SK-N-SH (cell line): ENCODE data around the gene PXDN. TPM values are rescaled to one million over a fixed set of nuclear protein-coding genes. Genes with fewer than 3 reads are reported as not detected.

Source experiments
- CTCF ChIA-PET: fragments of 300-600, 350-600 bp; formaldehyde crosslinking; extraction: SDS; loops from one replicate; lab custom pipeline; 2021; lab: Yijun Ruan, JAX
- POLR2A ChIA-PET: fragments of 350-600 bp; sonication (Branson Sonifier 250); formaldehyde crosslinking; extraction: SDS; loops from one replicate; lab custom pipeline; 2020; ENCODE audit warnings: antibody characterized with exemption, inconsistent platforms; lab: Yijun Ruan, JAX
- DNase-seq: peaks from one replicate; pipeline ENCODE4 v3.0.0; 2012
- H2AFZ ChIP-seq: fragments of 200-600 bp; sonication (generic); 2 replicates; pipeline ENCODE4 v1.8.1; 2016; ENCODE audit warnings: antibody characterized with exemption, mild to moderate bottlenecking, low read depth
- H3F3A ChIP-seq: fragments of 200-600 bp; sonication (generic); replicated peaks from 2 replicates; pipeline ENCODE3; 2016; ENCODE audit warnings: antibody characterized with exemption, mild to moderate bottlenecking; ENCODE audit not compliant: insufficient read depth
- H3K27ac ChIP-seq, 2 experiments: fragments of 200-500 bp in 1 of 2; fragments of 200-600 bp in 1 of 2; sonication (Bioruptor generic) in 1 of 2; sonication (generic), shearing (Covaris generic) in 1 of 2; 2 replicates each; pipeline versions ENCODE4 v1.5.1 to v1.6.1; 2014 to 2016; ENCODE audit warnings: low read depth in 2 of 2, inconsistent platforms in 1 of 2, low read length in 1 of 2, mild to moderate bottlenecking in 1 of 2, mixed read lengths in 1 of 2
- H3K27me3 ChIP-seq: fragments of 200-600 bp; sonication (generic), shearing (Covaris generic); 2 replicates; pipeline ENCODE4 v1.6.1; 2016; ENCODE audit warnings: mixed run types; ENCODE audit not compliant: insufficient read depth
- H3K36me3 ChIP-seq, 2 experiments: fragments of 200-500 bp in 1 of 2; fragments of 200-600 bp in 1 of 2; sonication (Bioruptor generic) in 1 of 2; sonication (generic) in 1 of 2; replicated peaks in 1 of 2; 2 replicates each; pipeline versions ENCODE3 to v1.5.1; 2014 to 2016; ENCODE audit warnings: low read length in 1 of 2, mild to moderate bottlenecking in 1 of 2; ENCODE audit not compliant: insufficient read depth in 2 of 2, control insufficient read depth in 1 of 2
- H3K4me1 ChIP-seq, 2 experiments: fragments of 200-500 bp in 1 of 2; fragments of 200-600 bp in 1 of 2; sonication (Bioruptor generic) in 1 of 2; sonication (generic), shearing (Covaris generic) in 1 of 2; 2 replicates each; pipeline versions ENCODE4 v1.5.1 to v1.6.1; 2014 to 2016; ENCODE audit warnings: low read depth in 1 of 2, low read length in 1 of 2, mixed run types in 1 of 2; ENCODE audit not compliant: insufficient read depth in 2 of 2, control insufficient read depth in 1 of 2
- H3K4me2 ChIP-seq: fragments of 200-600 bp; sonication (generic), shearing (Covaris generic); 2 replicates; pipeline ENCODE4 v1.6.1; 2017; ENCODE audit warnings: mixed run types
- H3K4me3 ChIP-seq, 2 experiments: fragments of 200-500 bp in 1 of 2; fragments of 200-600 bp in 1 of 2; sonication (Bioruptor generic) in 1 of 2; sonication (generic), shearing (Covaris generic) in 1 of 2; 2 replicates each; pipeline versions ENCODE4 v1.5.1 to v1.8.1; 2014 to 2016; ENCODE audit warnings: low read depth in 2 of 2, inconsistent platforms in 1 of 2, low read length in 1 of 2, mild to moderate bottlenecking in 1 of 2, mixed read lengths in 1 of 2, moderate library complexity in 1 of 2
- H3K79me2 ChIP-seq: fragments of 200-600 bp; sonication (generic); 2 replicates; pipeline ENCODE4 v1.8.1; 2017; ENCODE audit warnings: mild to moderate bottlenecking; ENCODE audit not compliant: insufficient read depth
- H3K9ac ChIP-seq: fragments of 200-600 bp; sonication (generic); 2 replicates; pipeline ENCODE4 v1.6.1; 2017; ENCODE audit warnings: mixed run types
- H3K9me2 ChIP-seq: fragments of 200-600 bp; sonication (generic); 2 replicates; pipeline ENCODE4 v1.6.1; 2017; ENCODE audit warnings: mixed run types
- H3K9me3 ChIP-seq: fragments of 200-600 bp; sonication (generic); 2 replicates; pipeline ENCODE4 v1.6.1; 2017; ENCODE audit warnings: mixed run types, mild to moderate bottlenecking, moderate library complexity
- H4K20me1 ChIP-seq: fragments of 200-600 bp; sonication (generic); 2 replicates; pipeline ENCODE4 v1.6.1; 2017; ENCODE audit warnings: mild to moderate bottlenecking, mixed run types; ENCODE audit not compliant: insufficient read depth
- EP300 ChIP-seq, 2 experiments: IDR thresholded peaks; 2 replicates each; pipeline versions ENCODE4 v1.4.0 to v1.6.1; 2012; ENCODE audit warnings: borderline replicate concordance in 1 of 2, low read depth in 1 of 2, low read length in 1 of 2
- FOSL2 ChIP-seq: IDR thresholded peaks from 2 replicates; pipeline ENCODE4 v1.4.0; 2012; ENCODE audit warnings: low read depth, mild to moderate bottlenecking, moderate library complexity, borderline replicate concordance
- FOXJ3 ChIP-seq: sonication (generic); formaldehyde crosslinking; IDR thresholded peaks from 2 replicates; pipeline ENCODE4 v1.5.1; 2020; ENCODE audit warnings: mild to moderate bottlenecking, missing genetic modification reagents
- GATA2 ChIP-seq: sonication (generic); formaldehyde crosslinking; IDR thresholded peaks from 2 replicates; pipeline ENCODE4 v1.5.0; 2020; ENCODE audit warnings: mild to moderate bottlenecking, missing genetic modification reagents
- MEF2A ChIP-seq: IDR thresholded peaks from 2 replicates; pipeline ENCODE4 v1.4.0; 2012; ENCODE audit warnings: low read depth, borderline replicate concordance
- MXI1 ChIP-seq: IDR thresholded peaks from 2 replicates; pipeline ENCODE4 v1.6.1; 2012; ENCODE audit warnings: mild to moderate bottlenecking, low read depth, low read length, improper control_type of control experiment
- NFIC ChIP-seq: IDR thresholded peaks from 2 replicates; pipeline ENCODE4 v1.4.0; 2012; ENCODE audit warnings: borderline replicate concordance
- NRF1 ChIP-seq: IDR thresholded peaks from 2 replicates; pipeline ENCODE4 v1.6.1; 2012; ENCODE audit warnings: low read depth, mild to moderate bottlenecking, low read length
- PBX3 ChIP-seq: IDR thresholded peaks from 2 replicates; pipeline ENCODE4; 2012
- RAD21 ChIP-seq: IDR thresholded peaks from 2 replicates; pipeline ENCODE4 v1.6.1; 2012; ENCODE audit warnings: mild to moderate bottlenecking, low read length
- SMC3 ChIP-seq: IDR thresholded peaks from 2 replicates; pipeline ENCODE4 v1.6.1; 2012; ENCODE audit warnings: low read depth, low read length, improper control_type of control experiment
- TEAD4 ChIP-seq: IDR thresholded peaks from 2 replicates; pipeline ENCODE4 v1.4.0; 2012; ENCODE audit warnings: mild to moderate bottlenecking, borderline replicate concordance; ENCODE audit not compliant: insufficient read depth
- USF1 ChIP-seq: IDR thresholded peaks from 2 replicates; pipeline ENCODE4 v1.4.0; 2012; ENCODE audit warnings: low read depth, borderline replicate concordance
- WGBS: methylation state at CpG from one replicate; pipeline ENCODE4 v1.1.6; 2017; ENCODE audit warnings: low lambda C conversion rate; 5-methylcytosine and 5-hydroxymethylcytosine counted together
- polyA plus RNA-seq, 3 experiments: library from polyadenylated mRNA; depleted of rRNA; stranded (reverse); fragments of >200 nt; gene quantifications; 2 replicates each; pipeline ENCODE4 v1.2.3, GENCODE V29; 2012
- TF ChIP-seq, protein P1 (sequence below): IDR thresholded peaks from 2 replicates; pipeline ENCODE4 v1.4.0; 2012; ENCODE audit warnings: low read depth, borderline replicate concordance

The PXDN gene
- polyA plus RNA-seq, 1 of the 3 experiments (the other 2 are of a cell fraction): 146 TPM

DNA sequence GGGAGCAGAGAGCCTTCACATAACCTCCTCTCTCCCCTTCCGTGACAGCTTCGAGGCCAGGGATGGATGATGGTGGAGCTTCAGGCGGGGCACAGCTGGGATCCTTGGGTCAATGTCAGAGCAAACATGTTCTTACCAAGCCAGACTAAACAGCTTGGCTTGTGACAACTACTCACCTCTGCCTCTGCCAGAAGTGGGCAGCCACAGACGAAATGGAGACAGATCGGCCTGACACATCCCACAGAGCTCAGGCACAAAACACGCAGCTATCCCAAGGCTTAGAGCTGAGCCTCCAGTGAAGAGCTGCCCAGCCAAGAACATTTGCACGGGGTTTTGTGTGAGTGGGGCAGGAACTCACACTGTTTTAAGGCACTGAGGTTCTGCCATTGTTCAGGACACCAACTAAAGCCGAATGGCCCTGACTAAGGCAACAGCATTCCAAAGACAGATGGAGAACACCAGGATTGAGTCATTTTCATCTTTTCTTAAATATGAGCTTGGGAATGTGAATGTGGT is 12.8 kb downstream of the PXDN start:
- POLR2A ChIA-PET: interaction anchor here (0.5 to 3.1 kb wide), 12 partner anchors 10 to 564 kb away, joined by 3 to 15 read pairs (median 4); partner anchors contain the start of gene PXDN
- H3K4me2 ChIP-seq: peak overlapping the region; percentile 78
- H3K9ac ChIP-seq: peak overlapping the region; percentile 80

More for the DNA sequence above, 12.8 kb downstream of the PXDN start:
- no peak overlapping the region for H2AFZ ChIP-seq
- peak overlapping the region; percentile 98 to 100 for H3K27ac ChIP-seq
- CTCF ChIA-PET: interaction anchor here (0.9 to 4.7 kb wide), 11 partner anchors 10 to 181 kb away, joined by 3 to 25 read pairs (median 4); partner anchors contain the start of gene PXDN
- no peaks in the 10 kb centered on the region for H4K20me1 ChIP-seq
- peak overlapping the region in 1 of 2 experiments; percentile 11; a peak in 2 of 4 replicates for H3K4me3 ChIP-seq
- peaks cover 7% of the 10 kb centered on the region; the same call in 1 of the 2 replicates for H3K9me3 ChIP-seq
- peaks cover 50 to 66% of the 10 kb centered on the region in 2 experiments for H3K4me1 ChIP-seq
- H3K27me3 ChIP-seq: no peaks in the 10 kb centered on the region
- no peak for TF ChIP-seq RAD21
- TF ChIP-seq TEAD4: peak; percentile 76; the same call in 1 of the 2 replicates
- no peak for TF ChIP-seq NFIC
- TF ChIP-seq USF1: no peak
- no peak for TF ChIP-seq GATA2 (CRISPR knock-in tag)
- TF ChIP-seq FOXJ3: no peak
- TF ChIP-seq PBX3: no peak; the same call in 1 of the 2 replicates
- TF ChIP-seq MXI1: no peak
- no peak for TF ChIP-seq NRF1
- no peak for TF ChIP-seq SMC3
- no peak; a peak in 1 of 4 replicates for TF ChIP-seq EP300 (IDR thresholded peaks at IDR 0.05; ENCODE audit: borderline replicate concordance in 1 of 2, low read depth in 1 of 2, low read length in 1 of 2)
- TF ChIP-seq FOSL2: peak; percentile 67; the same call in 1 of the 2 replicates
- TF ChIP-seq, protein P1, sequence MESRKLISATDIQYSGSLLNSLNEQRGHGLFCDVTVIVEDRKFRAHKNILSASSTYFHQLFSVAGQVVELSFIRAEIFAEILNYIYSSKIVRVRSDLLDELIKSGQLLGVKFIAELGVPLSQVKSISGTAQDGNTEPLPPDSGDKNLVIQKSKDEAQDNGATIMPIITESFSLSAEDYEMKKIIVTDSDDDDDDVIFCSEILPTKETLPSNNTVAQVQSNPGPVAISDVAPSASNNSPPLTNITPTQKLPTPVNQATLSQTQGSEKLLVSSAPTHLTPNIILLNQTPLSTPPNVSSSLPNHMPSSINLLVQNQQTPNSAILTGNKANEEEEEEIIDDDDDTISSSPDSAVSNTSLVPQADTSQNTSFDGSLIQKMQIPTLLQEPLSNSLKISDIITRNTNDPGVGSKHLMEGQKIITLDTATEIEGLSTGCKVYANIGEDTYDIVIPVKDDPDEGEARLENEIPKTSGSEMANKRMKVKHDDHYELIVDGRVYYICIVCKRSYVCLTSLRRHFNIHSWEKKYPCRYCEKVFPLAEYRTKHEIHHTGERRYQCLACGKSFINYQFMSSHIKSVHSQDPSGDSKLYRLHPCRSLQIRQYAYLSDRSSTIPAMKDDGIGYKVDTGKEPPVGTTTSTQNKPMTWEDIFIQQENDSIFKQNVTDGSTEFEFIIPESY: no peak
- TF ChIP-seq MEF2A: no peak
- TF ChIP-seq, all 33 proteins: peak for 2
- H3K36me3 ChIP-seq: peaks cover 2 to 30% of the 10 kb centered on the region in 2 experiments
- peak; percentile 44 for DNase-seq
- H3K9me2 ChIP-seq: no peaks in the 10 kb centered on the region
- peaks cover 53% of the 10 kb centered on the region for H3F3A ChIP-seq
- peaks cover 97% of the 10 kb centered on the region for H3K79me2 ChIP-seq
- 28% methylated on average over 7 of the region's 8 CpGs for WGBS
